Epithelial cell of proximal tubule (primary cell): ENCODE results near the gene DAZAP1. TPM values are rescaled to one million over a fixed set of nuclear protein-coding genes. Genes with fewer than 3 reads are reported as not detected.

ENCODE experiments used
- DNase-seq: peaks from one replicate; pipeline ENCODE4 v3.0.0-alpha.2; 2011; ENCODE audit warnings: low read depth
- H3K4me3 ChIP-seq: 2 replicates; pipeline ENCODE4 v1.5.1; 2011; ENCODE audit warnings: low read depth, mild to moderate bottlenecking, low read length
- CTCF ChIP-seq: conservative IDR thresholded peaks from 2 replicates; pipeline ENCODE4 v1.5.1; 2012; ENCODE audit warnings: low read depth, mild to moderate bottlenecking, low read length
- total RNA-seq: library from RNA; depleted of rRNA; stranded (reverse); fragments of >200 nt; gene quantifications from 2 replicates; pipeline ENCODE4 v1.2.3, GENCODE V29; 2015

The DAZAP1 gene
- total RNA-seq, 1 donor from 2014 or later, result 53.8 TPM

- TF ChIP-seq CTCF, result no peak
- H3K4me3 ChIP-seq, result no peak overlapping the region
These were observed 12.0 kb upstream of the DAZAP1 start for GRCh38 chr19:1395194-1396018.

GRCh38 chr19:1396019-1396767 is 11.2 kb upstream of the DAZAP1 start:
- no peak for TF ChIP-seq CTCF
- DNase-seq, result no peak
- no peak overlapping the region for H3K4me3 ChIP-seq

More at GRCh38 chr19:1395194-1396018, 12.0 kb upstream of the DAZAP1 start:
- DNase-seq, result no peak

GRCh38 chr19:1396768-1397679 is 10.4 kb upstream of the DAZAP1 start:
- no peak for DNase-seq
- no peak for TF ChIP-seq CTCF
- no peak overlapping the region for H3K4me3 ChIP-seq

- no peak for DNase-seq
- no peak for TF ChIP-seq CTCF
- H3K4me3 ChIP-seq, result no peak overlapping the region
These were observed 9.5 kb upstream of the DAZAP1 start for GRCh38 chr19:1397838-1398237.

- TF ChIP-seq CTCF, result no peak
- no peak for DNase-seq
- no peak overlapping the region for H3K4me3 ChIP-seq
These were observed 8.3 kb upstream of the DAZAP1 start for GRCh38 chr19:1399079-1399478.

- no peak for DNase-seq
- no peak overlapping the region for H3K4me3 ChIP-seq
These were observed 7.6 kb upstream of the DAZAP1 start for GRCh38 chr19:1399745-1400144.

More at GRCh38 chr19:1399745-1400144, 7.6 kb upstream of the DAZAP1 start:
- no peak for TF ChIP-seq CTCF
